ENCODE results near the gene FLRT1. TPM values are rescaled to one million over a fixed set of nuclear protein-coding genes. Genes with fewer than 3 reads are reported as not detected.

FLRT1 gene
- total and polyA plus RNA-seq, 4 donors: 0.02 to 0.32 (median 0.05) TPM; not detected in 1

DNA sequence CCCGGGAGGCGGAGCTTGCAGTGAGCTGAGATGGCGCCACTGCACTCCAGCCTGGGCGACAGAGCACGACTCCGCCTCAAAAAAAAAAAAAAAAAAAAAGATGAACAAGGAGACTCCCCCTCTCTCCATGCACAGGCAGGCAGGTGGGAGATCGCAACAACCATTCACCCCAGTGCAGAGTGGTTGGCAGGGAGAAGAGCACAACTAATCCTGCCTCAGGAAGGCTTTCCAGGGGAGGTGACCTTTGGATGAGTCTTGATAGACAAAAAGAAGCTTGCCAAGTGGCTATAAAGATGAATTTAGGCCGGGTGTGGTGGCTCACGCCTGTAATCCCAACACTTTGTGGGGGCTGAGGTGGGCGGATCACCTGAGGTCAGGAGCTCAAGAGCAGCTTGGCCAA is 30.0 kb downstream of the FLRT1 start:
- no peak overlapping the region for H3K4me3 ChIP-seq (ENCODE audit: low read depth in 1 of 3, low read length in 3 of 3)
- no peak for TF ChIP-seq SP1 (IDR thresholded peaks at IDR 0.05)
- TF ChIP-seq, protein P1, sequence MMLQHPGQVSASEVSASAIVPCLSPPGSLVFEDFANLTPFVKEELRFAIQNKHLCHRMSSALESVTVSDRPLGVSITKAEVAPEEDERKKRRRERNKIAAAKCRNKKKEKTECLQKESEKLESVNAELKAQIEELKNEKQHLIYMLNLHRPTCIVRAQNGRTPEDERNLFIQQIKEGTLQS (IDR thresholded peaks at IDR 0.05): no peak
- no peak for TF ChIP-seq EGR1 (IDR thresholded peaks at IDR 0.05; ENCODE audit: low read depth in 2 of 2)
- no peak for TF ChIP-seq HNF4G (IDR thresholded peaks at IDR 0.05)
- TF ChIP-seq, protein P2, sequence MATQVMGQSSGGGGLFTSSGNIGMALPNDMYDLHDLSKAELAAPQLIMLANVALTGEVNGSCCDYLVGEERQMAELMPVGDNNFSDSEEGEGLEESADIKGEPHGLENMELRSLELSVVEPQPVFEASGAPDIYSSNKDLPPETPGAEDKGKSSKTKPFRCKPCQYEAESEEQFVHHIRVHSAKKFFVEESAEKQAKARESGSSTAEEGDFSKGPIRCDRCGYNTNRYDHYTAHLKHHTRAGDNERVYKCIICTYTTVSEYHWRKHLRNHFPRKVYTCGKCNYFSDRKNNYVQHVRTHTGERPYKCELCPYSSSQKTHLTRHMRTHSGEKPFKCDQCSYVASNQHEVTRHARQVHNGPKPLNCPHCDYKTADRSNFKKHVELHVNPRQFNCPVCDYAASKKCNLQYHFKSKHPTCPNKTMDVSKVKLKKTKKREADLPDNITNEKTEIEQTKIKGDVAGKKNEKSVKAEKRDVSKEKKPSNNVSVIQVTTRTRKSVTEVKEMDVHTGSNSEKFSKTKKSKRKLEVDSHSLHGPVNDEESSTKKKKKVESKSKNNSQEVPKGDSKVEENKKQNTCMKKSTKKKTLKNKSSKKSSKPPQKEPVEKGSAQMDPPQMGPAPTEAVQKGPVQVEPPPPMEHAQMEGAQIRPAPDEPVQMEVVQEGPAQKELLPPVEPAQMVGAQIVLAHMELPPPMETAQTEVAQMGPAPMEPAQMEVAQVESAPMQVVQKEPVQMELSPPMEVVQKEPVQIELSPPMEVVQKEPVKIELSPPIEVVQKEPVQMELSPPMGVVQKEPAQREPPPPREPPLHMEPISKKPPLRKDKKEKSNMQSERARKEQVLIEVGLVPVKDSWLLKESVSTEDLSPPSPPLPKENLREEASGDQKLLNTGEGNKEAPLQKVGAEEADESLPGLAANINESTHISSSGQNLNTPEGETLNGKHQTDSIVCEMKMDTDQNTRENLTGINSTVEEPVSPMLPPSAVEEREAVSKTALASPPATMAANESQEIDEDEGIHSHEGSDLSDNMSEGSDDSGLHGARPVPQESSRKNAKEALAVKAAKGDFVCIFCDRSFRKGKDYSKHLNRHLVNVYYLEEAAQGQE (IDR thresholded peaks at IDR 0.05): no peak
- TF ChIP-seq, protein P3, sequence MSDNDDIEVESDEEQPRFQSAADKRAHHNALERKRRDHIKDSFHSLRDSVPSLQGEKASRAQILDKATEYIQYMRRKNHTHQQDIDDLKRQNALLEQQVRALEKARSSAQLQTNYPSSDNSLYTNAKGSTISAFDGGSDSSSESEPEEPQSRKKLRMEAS (IDR thresholded peaks at IDR 0.05): no peak
- DNase-seq (ENCODE audit: low spot score): no peak
- no peak overlapping the region for H3K9ac ChIP-seq (ENCODE audit: low read depth in 1 of 2, low read length in 2 of 2)
- peaks cover 0 to 5% (median 2%) of the 10 kb centered on the region in 4 donors for H3K4me1 ChIP-seq (ENCODE audit: control insufficient read depth in 4 of 4, insufficient read depth in 4 of 4, low read length in 3 of 4)
- 96% methylated on average over 10 of the region's 10 CpGs for WGBS
- H3K27me3 ChIP-seq (ENCODE audit: control insufficient read depth in 4 of 4, insufficient read depth in 4 of 4, low read length in 3 of 4): no peaks in the 10 kb centered on the region
- no peaks in the 10 kb centered on the region for H3K9me3 ChIP-seq (ENCODE audit: control insufficient read depth in 4 of 4, low read length in 3 of 4)
- no peak overlapping the region for H3K27ac ChIP-seq (ENCODE audit: low read depth in 1 of 2, low read length in 2 of 2)
- H3K36me3 ChIP-seq (ENCODE audit: control insufficient read depth in 4 of 4, insufficient read depth in 3 of 4, low read depth in 1 of 4, low read length in 3 of 4): peaks cover 0 to 1% (median 0%) of the 10 kb centered on the region in 4 donors

DNA sequence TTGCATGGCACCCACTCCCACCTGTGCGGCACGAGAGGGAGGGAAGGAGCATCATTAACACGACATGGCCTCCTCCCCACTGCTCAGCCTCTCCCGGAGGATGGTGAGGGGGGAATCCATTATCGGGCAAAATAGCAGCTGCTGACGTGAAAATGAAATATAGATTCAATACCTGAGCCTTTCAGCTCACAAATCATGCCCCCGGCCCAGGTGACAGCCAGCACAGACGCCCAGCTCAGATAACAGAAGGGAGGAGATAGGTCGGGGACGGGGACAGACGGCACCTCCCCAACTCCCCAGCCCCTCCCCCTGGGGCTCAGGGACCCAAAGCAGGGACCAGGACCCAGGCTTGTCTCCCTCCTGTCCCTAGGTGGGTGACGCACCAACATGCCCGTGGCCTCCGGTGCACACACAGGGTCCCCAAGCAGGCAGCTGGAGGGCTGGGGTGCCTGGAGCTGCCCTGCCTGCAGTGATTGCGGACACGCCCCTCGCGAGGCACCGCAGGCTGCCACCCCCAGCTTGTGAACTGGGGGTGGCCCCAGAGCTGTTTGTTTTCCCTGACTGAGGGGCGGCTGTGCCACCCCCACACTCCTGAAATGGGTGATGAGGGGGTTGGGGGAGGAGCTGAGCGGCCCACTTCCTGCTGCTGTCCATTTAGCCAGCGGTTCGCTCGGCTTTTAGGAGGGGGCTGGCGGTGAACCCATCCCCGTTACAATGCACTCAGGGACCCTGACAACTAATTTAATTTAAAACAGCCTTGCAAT is 31.7 kb downstream of the FLRT1 start:
- no peak overlapping the region for H3K27ac ChIP-seq (ENCODE audit: low read depth in 1 of 2, low read length in 2 of 2)
- no peaks in the 10 kb centered on the region for H3K9me3 ChIP-seq (ENCODE audit: control insufficient read depth in 4 of 4, low read length in 3 of 4)
- peaks cover 0 to 1% (median 0%) of the 10 kb centered on the region in 4 donors for H3K36me3 ChIP-seq (ENCODE audit: control insufficient read depth in 4 of 4, insufficient read depth in 3 of 4, low read depth in 1 of 4, low read length in 3 of 4)
- H3K4me1 ChIP-seq (ENCODE audit: control insufficient read depth in 4 of 4, insufficient read depth in 4 of 4, low read length in 3 of 4): no peaks in the 10 kb centered on the region
- no peaks in the 10 kb centered on the region for H3K27me3 ChIP-seq (ENCODE audit: control insufficient read depth in 4 of 4, insufficient read depth in 4 of 4, low read length in 3 of 4)
- H3K9ac ChIP-seq (ENCODE audit: low read depth in 1 of 2, low read length in 2 of 2): no peak overlapping the region
- TF ChIP-seq HNF4G (IDR thresholded peaks at IDR 0.05) (no peak), YY1 (IDR thresholded peaks at IDR 0.05) (no peak), JUND (IDR thresholded peaks at IDR 0.05) (no peak), FOXA2 (IDR thresholded peaks at IDR 0.05) (no peak), HNF4A (conservative IDR thresholded peaks at IDR 0.05) (no peak), FOXA1 (IDR thresholded peaks at IDR 0.05) (no peak), SP1 (IDR thresholded peaks at IDR 0.05) (no peak), EGR1 (IDR thresholded peaks at IDR 0.05; ENCODE audit: low read depth in 2 of 2) (no peak), RXRA (IDR thresholded peaks at IDR 0.05) (no peak), NR2F2 (IDR thresholded peaks at IDR 0.05) (no peak), GABPA (IDR thresholded peaks at IDR 0.05 in 1 of 2, conservative IDR thresholded peaks at IDR 0.05 in 1 of 2) (no peak), TAF1 (conservative IDR thresholded peaks at IDR 0.05) (no peak)
- TF ChIP-seq, protein P4, sequence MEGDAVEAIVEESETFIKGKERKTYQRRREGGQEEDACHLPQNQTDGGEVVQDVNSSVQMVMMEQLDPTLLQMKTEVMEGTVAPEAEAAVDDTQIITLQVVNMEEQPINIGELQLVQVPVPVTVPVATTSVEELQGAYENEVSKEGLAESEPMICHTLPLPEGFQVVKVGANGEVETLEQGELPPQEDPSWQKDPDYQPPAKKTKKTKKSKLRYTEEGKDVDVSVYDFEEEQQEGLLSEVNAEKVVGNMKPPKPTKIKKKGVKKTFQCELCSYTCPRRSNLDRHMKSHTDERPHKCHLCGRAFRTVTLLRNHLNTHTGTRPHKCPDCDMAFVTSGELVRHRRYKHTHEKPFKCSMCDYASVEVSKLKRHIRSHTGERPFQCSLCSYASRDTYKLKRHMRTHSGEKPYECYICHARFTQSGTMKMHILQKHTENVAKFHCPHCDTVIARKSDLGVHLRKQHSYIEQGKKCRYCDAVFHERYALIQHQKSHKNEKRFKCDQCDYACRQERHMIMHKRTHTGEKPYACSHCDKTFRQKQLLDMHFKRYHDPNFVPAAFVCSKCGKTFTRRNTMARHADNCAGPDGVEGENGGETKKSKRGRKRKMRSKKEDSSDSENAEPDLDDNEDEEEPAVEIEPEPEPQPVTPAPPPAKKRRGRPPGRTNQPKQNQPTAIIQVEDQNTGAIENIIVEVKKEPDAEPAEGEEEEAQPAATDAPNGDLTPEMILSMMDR (IDR thresholded peaks at IDR 0.05; ENCODE audit: low read depth, low read length, missing input control): no peak
- TF ChIP-seq, protein P2 (IDR thresholded peaks at IDR 0.05): no peak
- TF ChIP-seq, protein P1 (IDR thresholded peaks at IDR 0.05): no peak
- TF ChIP-seq, protein P5, sequence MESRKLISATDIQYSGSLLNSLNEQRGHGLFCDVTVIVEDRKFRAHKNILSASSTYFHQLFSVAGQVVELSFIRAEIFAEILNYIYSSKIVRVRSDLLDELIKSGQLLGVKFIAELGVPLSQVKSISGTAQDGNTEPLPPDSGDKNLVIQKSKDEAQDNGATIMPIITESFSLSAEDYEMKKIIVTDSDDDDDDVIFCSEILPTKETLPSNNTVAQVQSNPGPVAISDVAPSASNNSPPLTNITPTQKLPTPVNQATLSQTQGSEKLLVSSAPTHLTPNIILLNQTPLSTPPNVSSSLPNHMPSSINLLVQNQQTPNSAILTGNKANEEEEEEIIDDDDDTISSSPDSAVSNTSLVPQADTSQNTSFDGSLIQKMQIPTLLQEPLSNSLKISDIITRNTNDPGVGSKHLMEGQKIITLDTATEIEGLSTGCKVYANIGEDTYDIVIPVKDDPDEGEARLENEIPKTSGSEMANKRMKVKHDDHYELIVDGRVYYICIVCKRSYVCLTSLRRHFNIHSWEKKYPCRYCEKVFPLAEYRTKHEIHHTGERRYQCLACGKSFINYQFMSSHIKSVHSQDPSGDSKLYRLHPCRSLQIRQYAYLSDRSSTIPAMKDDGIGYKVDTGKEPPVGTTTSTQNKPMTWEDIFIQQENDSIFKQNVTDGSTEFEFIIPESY (IDR thresholded peaks at IDR 0.05): no peak
- WGBS: 82% methylated on average over 26 of the region's 26 CpGs
- no peak overlapping the region for H3K4me3 ChIP-seq (ENCODE audit: low read depth in 1 of 3, low read length in 3 of 3)
- no peak for DNase-seq (ENCODE audit: low spot score)
